Measurements from ENCODE around the gene ENOX1. TPM values are rescaled to one million over a fixed set of nuclear protein-coding genes. Genes with fewer than 3 reads are reported as not detected.

ENOX1 gene
- total and polyA plus RNA-seq, 2 donors (not counting 3 experiments of a cell fraction or from before 2014, with no cell fraction given), result 0.17 to 0.97 TPM

DNA sequence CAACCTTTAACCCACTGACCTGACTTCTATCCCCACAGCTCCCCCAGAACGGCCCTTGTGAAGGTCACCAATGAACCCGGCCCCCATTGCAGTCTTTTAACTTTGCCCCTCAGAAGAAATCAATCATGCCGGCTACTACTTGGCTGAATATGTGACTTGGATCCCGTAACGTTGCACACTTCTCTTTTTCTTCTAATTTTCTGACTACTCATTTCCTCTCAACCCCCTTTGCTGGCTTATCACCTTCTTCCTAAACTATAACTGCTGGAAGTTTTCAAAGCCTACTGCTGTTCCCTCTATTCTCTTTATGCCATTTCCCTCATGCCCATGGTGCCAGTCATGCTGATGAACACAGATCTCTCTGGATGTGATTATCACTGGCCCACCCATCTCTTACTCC is 395.7 kb downstream of the ENOX1 start:
- CTCF ChIA-PET, result no interaction called here

DNA sequence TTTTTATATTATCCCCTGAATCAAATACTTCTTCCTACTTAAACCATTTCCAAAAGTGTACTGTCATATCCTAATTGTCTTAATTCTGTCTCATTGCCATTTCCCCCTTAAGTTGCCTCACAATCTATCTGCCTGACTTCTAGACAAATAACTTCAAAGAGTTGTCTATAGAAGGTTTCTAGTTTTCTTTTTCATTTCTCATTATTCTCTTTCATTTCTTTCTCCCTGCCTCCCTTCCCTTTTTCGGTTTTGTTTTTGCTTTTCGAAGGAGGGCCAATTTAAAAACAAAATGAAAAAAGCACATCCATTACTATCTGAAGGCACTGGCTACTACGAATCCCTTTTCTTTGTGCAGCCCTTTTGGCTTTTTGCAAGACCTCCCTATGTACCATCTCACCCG is 396.2 kb downstream of the ENOX1 start:
- Histone ChIP-seq H3K27ac (ENCODE audit: insufficient read depth, low read depth, low read length) (no peak overlapping the region), H3K9ac (replicated peaks; ENCODE audit: extremely low read depth, insufficient read depth, low read length) (no peak overlapping the region), H4K20me1 (replicated peaks; ENCODE audit: control insufficient read depth, extremely low read depth, insufficient read depth, low read length) (no peaks in the 10 kb centered on the region), H3K4me3 (replicated peaks in 1 of 3; ENCODE audit: insufficient read depth in 1 of 3, low read depth in 1 of 3, low read length in 3 of 3) (no peak overlapping the region), H3K9me1 (replicated peaks; ENCODE audit: control insufficient read depth, extremely low read depth, insufficient read depth, low read length) (no peaks in the 10 kb centered on the region), H2AFZ (ENCODE audit: low read depth, low read length) (no peak overlapping the region), H3K9me3 (replicated peaks; ENCODE audit: control insufficient read depth, insufficient read depth, low read length) (no peaks in the 10 kb centered on the region), H3K79me2 (ENCODE audit: control insufficient read depth, insufficient read depth, low read length) (no peaks in the 10 kb centered on the region), H3K4me1 (ENCODE audit: control insufficient read depth, extremely low read depth, insufficient read depth, low read length) (no peaks in the 10 kb centered on the region), H3K27me3 (ENCODE audit: control insufficient read depth in 2 of 2, insufficient read depth in 2 of 2, low read length in 2 of 2) (no peaks in the 10 kb centered on the region), H3K36me3 (ENCODE audit: control insufficient read depth in 2 of 2, extremely low read depth in 1 of 2, insufficient read depth in 2 of 2, low read length in 2 of 2) (no peaks in the 10 kb centered on the region), H3K4me2 (ENCODE audit: insufficient read depth, low read length) (no peak overlapping the region)
- DNase-seq (ENCODE audit: low read depth, low spot score) (no peak), FAIRE-seq (no peak)
- ChIA-PET CTCF (no interaction called here), POLR2A (no interaction called here)
- dilution Hi-C loops (cut with MboI; ENCODE audit: extremely low pct_ligation_motif_present, low sequenced_read_pairs) (no loop called here), intact Hi-C loops (cut with micrococcal nuclease) (no loop called here)
- TF ChIP-seq FOS (IDR thresholded peaks at IDR 0.05; ENCODE audit: borderline replicate concordance, insufficient read depth, low read length), result no peak
- TF ChIP-seq EZH2 (IDR thresholded peaks at IDR 0.05; ENCODE audit: borderline replicate concordance, low read depth, low read length, severe bottlenecking), result no peak
- TF ChIP-seq, protein P1, sequence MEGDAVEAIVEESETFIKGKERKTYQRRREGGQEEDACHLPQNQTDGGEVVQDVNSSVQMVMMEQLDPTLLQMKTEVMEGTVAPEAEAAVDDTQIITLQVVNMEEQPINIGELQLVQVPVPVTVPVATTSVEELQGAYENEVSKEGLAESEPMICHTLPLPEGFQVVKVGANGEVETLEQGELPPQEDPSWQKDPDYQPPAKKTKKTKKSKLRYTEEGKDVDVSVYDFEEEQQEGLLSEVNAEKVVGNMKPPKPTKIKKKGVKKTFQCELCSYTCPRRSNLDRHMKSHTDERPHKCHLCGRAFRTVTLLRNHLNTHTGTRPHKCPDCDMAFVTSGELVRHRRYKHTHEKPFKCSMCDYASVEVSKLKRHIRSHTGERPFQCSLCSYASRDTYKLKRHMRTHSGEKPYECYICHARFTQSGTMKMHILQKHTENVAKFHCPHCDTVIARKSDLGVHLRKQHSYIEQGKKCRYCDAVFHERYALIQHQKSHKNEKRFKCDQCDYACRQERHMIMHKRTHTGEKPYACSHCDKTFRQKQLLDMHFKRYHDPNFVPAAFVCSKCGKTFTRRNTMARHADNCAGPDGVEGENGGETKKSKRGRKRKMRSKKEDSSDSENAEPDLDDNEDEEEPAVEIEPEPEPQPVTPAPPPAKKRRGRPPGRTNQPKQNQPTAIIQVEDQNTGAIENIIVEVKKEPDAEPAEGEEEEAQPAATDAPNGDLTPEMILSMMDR (IDR thresholded peaks at IDR 0.05; ENCODE audit: extremely low read depth in 1 of 2, insufficient read depth in 1 of 2, low read depth in 1 of 2, low read length in 2 of 2), result no peak
- TF ChIP-seq MYC (IDR thresholded peaks at IDR 0.05; ENCODE audit: low read depth, low read length), result no peak
- TF ChIP-seq GATA2 (IDR thresholded peaks at IDR 0.05; ENCODE audit: insufficient read depth, insufficient read length, low read depth, low read length), result no peak
- no peak for TF ChIP-seq JUN (IDR thresholded peaks at IDR 0.05; ENCODE audit: borderline replicate concordance, insufficient read depth, insufficient read length, low read depth)
- TF ChIP-seq, protein P2, sequence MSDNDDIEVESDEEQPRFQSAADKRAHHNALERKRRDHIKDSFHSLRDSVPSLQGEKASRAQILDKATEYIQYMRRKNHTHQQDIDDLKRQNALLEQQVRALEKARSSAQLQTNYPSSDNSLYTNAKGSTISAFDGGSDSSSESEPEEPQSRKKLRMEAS (IDR thresholded peaks at IDR 0.05; ENCODE audit: insufficient read depth, insufficient read length), result no peak
- TF ChIP-seq POLR2AphosphoS5 (IDR thresholded peaks at IDR 0.05; ENCODE audit: insufficient read depth, low read depth, low read length), result no peak
- no peak for TF ChIP-seq POLR2A (IDR thresholded peaks at IDR 0.05; ENCODE audit: low read depth, low read length)
- BruUV-seq (replicated peaks), result no TSS peak

More for the DNA sequence above, 395.7 kb downstream of the ENOX1 start:
- Histone ChIP-seq H3K36me3 (ENCODE audit: control insufficient read depth in 2 of 2, extremely low read depth in 1 of 2, insufficient read depth in 2 of 2, low read length in 2 of 2) (no peaks in the 10 kb centered on the region), H3K79me2 (ENCODE audit: control insufficient read depth, insufficient read depth, low read length) (no peaks in the 10 kb centered on the region), H3K9me1 (replicated peaks; ENCODE audit: control insufficient read depth, extremely low read depth, insufficient read depth, low read length) (no peaks in the 10 kb centered on the region), H3K27me3 (ENCODE audit: control insufficient read depth in 2 of 2, insufficient read depth in 2 of 2, low read length in 2 of 2) (no peaks in the 10 kb centered on the region), H3K9me3 (replicated peaks; ENCODE audit: control insufficient read depth, insufficient read depth, low read length) (no peaks in the 10 kb centered on the region), H2AFZ (ENCODE audit: low read depth, low read length) (no peak overlapping the region), H3K27ac (ENCODE audit: insufficient read depth, low read depth, low read length) (no peak overlapping the region), H3K4me2 (ENCODE audit: insufficient read depth, low read length) (no peak overlapping the region), H4K20me1 (replicated peaks; ENCODE audit: control insufficient read depth, extremely low read depth, insufficient read depth, low read length) (no peaks in the 10 kb centered on the region), H3K4me1 (ENCODE audit: control insufficient read depth, extremely low read depth, insufficient read depth, low read length) (no peaks in the 10 kb centered on the region), H3K9ac (replicated peaks; ENCODE audit: extremely low read depth, insufficient read depth, low read length) (no peak overlapping the region), H3K4me3 (replicated peaks in 1 of 3; ENCODE audit: insufficient read depth in 1 of 3, low read depth in 1 of 3, low read length in 3 of 3) (no peak overlapping the region)
- dilution Hi-C loops (cut with MboI; ENCODE audit: extremely low pct_ligation_motif_present, low sequenced_read_pairs) (no loop called here), intact Hi-C loops (cut with micrococcal nuclease) (no loop called here)
- DNase-seq (ENCODE audit: low read depth, low spot score) (no peak), FAIRE-seq (no peak)
- POLR2A ChIA-PET, result no interaction called here
- BruUV-seq (replicated peaks), result no TSS peak
- TF ChIP-seq GATA2 (IDR thresholded peaks at IDR 0.05; ENCODE audit: insufficient read depth, insufficient read length, low read depth, low read length), result no peak
